Neural progenitor cell (in vitro differentiated cells): ENCODE measurements around the gene ST7. TPM values are rescaled to one million over a fixed set of nuclear protein-coding genes. Genes with fewer than 3 reads are reported as not detected.

Source experiments
- DNase-seq: peaks from one replicate; pipeline ENCODE4 v3.0.0-alpha.2; 2016; ENCODE audit warnings: low spot score
- H2AFZ ChIP-seq: fragments of 200-600 bp; sonication (generic); replicated peaks from 2 replicates; pipeline ENCODE4 v1.6.1; 2016; ENCODE audit warnings: antibody characterized with exemption
- H3F3A ChIP-seq: fragments of 200-600 bp; sonication (generic); 2 replicates; pipeline ENCODE4 v1.6.1; 2016; ENCODE audit warnings: antibody characterized with exemption, low read depth
- H3K27ac ChIP-seq: fragments of 200-600 bp; sonication (generic); 2 replicates; pipeline ENCODE4 v1.5.1; 2016; ENCODE audit warnings: mild to moderate bottlenecking
- H3K27me3 ChIP-seq: fragments of 200-600 bp; sonication (generic); 2 replicates; pipeline ENCODE4 v1.6.1; 2016; ENCODE audit warnings: mild to moderate bottlenecking, moderate library complexity
- H3K36me3 ChIP-seq: fragments of 200-600 bp; sonication (generic); 2 replicates; pipeline ENCODE4 v1.5.1; 2016
- H3K4me1 ChIP-seq: fragments of 200-600 bp; sonication (generic); 2 replicates; pipeline ENCODE4 v1.6.1; 2016; ENCODE audit warnings: mixed run types
- H3K4me2 ChIP-seq: fragments of 200-600 bp; sonication (generic); 2 replicates; pipeline ENCODE4 v1.6.1; 2016
- H3K4me3 ChIP-seq: fragments of 200-600 bp; sonication (generic); 2 replicates; pipeline ENCODE4 v1.5.1; 2016
- H3K79me2 ChIP-seq: fragments of 200-600 bp; sonication (generic); 2 replicates; pipeline ENCODE4 v1.6.1; 2016; ENCODE audit warnings: low read depth
- H3K9ac ChIP-seq: fragments of 200-600 bp; sonication (generic); 2 replicates; pipeline ENCODE4 v1.6.1; 2016
- H3K9me3 ChIP-seq: fragments of 200-600 bp; sonication (generic); 2 replicates; pipeline ENCODE4 v1.5.1; 2016; ENCODE audit warnings: low read depth
- H4K20me1 ChIP-seq: fragments of 200-600 bp; sonication (generic); 2 replicates; pipeline ENCODE4 v1.6.1; 2016; ENCODE audit warnings: low read depth
- H3K27ac Mint-ChIP-seq: 3 replicates; pipeline ENCODE4 v1.8.0; 2021; ENCODE audit warnings: mixed read lengths
- H3K27me3 Mint-ChIP-seq: 2 replicates; pipeline ENCODE4 v1.8.0; 2022; ENCODE audit warnings: low read depth, mild to moderate bottlenecking, inconsistent platforms, moderate library complexity, mixed read lengths; ENCODE audit not compliant: insufficient read depth
- H3K36me3 Mint-ChIP-seq: 3 replicates; pipeline ENCODE4 v1.8.0; 2021; ENCODE audit warnings: mixed read lengths
- H3K4me1 Mint-ChIP-seq: 3 replicates; pipeline ENCODE4 v1.8.0; 2021; ENCODE audit warnings: mixed read lengths
- H3K4me3 Mint-ChIP-seq: 3 replicates; pipeline ENCODE4 v1.8.0; 2021; ENCODE audit warnings: mild to moderate bottlenecking, moderate library complexity, mixed read lengths
- H3K9me3 Mint-ChIP-seq: 3 replicates; pipeline ENCODE4 v1.8.0; 2020; ENCODE audit warnings: mixed read lengths
- CTCF ChIP-seq: fragments of 200-600 bp; sonication (generic); IDR thresholded peaks from 2 replicates; pipeline ENCODE4 v1.5.1; 2017; ENCODE audit warnings: antibody characterized with exemption, mild to moderate bottlenecking
- EZH2 ChIP-seq: fragments of 200-600 bp; sonication (generic); IDR thresholded peaks from 2 replicates; pipeline ENCODE4 v1.6.1; 2017; ENCODE audit warnings: antibody characterized with exemption, mild to moderate bottlenecking, moderate library complexity
- EZH2phosphoT487 ChIP-seq: fragments of 200-600 bp; sonication (generic); IDR thresholded peaks from 2 replicates; pipeline ENCODE4 v1.6.1; 2017; ENCODE audit warnings: antibody characterized with exemption
- total RNA-seq: library from RNA; depleted of rRNA; stranded (reverse); fragments of >200 nt; gene quantifications from 2 replicates; pipeline ENCODE4 v1.2.3, GENCODE V29; 2015; ENCODE audit warnings: low replicate concordance

ST7 gene
- total RNA-seq = 5.8 and 6.7 TPM in 2 replicates

- H3K9me3 ChIP-seq = no peaks in the 10 kb centered on the region
- H3K36me3 ChIP-seq = no peaks in the 10 kb centered on the region
- Mint-ChIP-seq H3K27ac (peak within 1 kb of the TSS; percentile 99), H3K9me3 (no peaks in the 10 kb centered on the region), H3K4me1 (peaks cover 22% of the 10 kb centered on the region), H3K4me3 (peak within 1 kb of the TSS; percentile 99), H3K27me3 (no peaks in the 10 kb centered on the region), H3K36me3 (no peaks in the 10 kb centered on the region)
- H3F3A ChIP-seq = peaks cover 18% of the 10 kb centered on the region
- peak within 1 kb of the TSS; percentile 96 for H3K4me3 ChIP-seq
- no peaks in the 10 kb centered on the region for H3K27me3 ChIP-seq
- DNase-seq = peak; percentile 81
- peak within 1 kb of the TSS; percentile 95 for H2AFZ ChIP-seq
- no peak for TF ChIP-seq EZH2phosphoT487
- TF ChIP-seq EZH2 = peak; percentile 12
- peak within 1 kb of the TSS; percentile 67 for H3K9ac ChIP-seq
- H4K20me1 ChIP-seq = no peaks in the 10 kb centered on the region
- peak within 1 kb of the TSS; percentile 79 for H3K27ac ChIP-seq
- peaks cover 13% of the 10 kb centered on the region for H3K4me1 ChIP-seq
- H3K4me2 ChIP-seq = peak within 1 kb of the TSS; percentile 90
- H3K79me2 ChIP-seq = no peaks in the 10 kb centered on the region
These were observed at the start of gene ST7 for GRCh38 chr7:116953372-116953905. Gene ST7 (plus strand): TSS chr7:116953501. CDS start chr7:116953541, 40 bp downstream.

- no peaks in the 10 kb centered on the region for H3K27me3 Mint-ChIP-seq
These were observed 46.9 kb upstream of the ST7 start for GRCh38 chr7:116906391-116906790.

GRCh38 chr7:116910383-116910782 lies 42.9 kb upstream of the ST7 start:
- Histone ChIP-seq H3K4me1 (peaks cover 11% of the 10 kb centered on the region), H3K79me2 (peaks cover 25% of the 10 kb centered on the region), H3K27ac (no peak overlapping the region), H3K9ac (no peak overlapping the region), H3K27me3 (no peaks in the 10 kb centered on the region), H3K4me2 (no peak overlapping the region), H3K9me3 (no peaks in the 10 kb centered on the region), H4K20me1 (no peaks in the 10 kb centered on the region), H3K36me3 (peaks cover 23% of the 10 kb centered on the region), H3K4me3 (no peak overlapping the region), H3F3A (peaks cover 4% of the 10 kb centered on the region), H2AFZ (no peak overlapping the region)
- Mint-ChIP-seq H3K27ac (no peak overlapping the region), H3K36me3 (peaks cover 54% of the 10 kb centered on the region), H3K4me3 (no peak overlapping the region), H3K4me1 (peaks cover 3% of the 10 kb centered on the region), H3K9me3 (peaks cover 3% of the 10 kb centered on the region), H3K27me3 (no peaks in the 10 kb centered on the region)
- no peak for TF ChIP-seq EZH2phosphoT487
- no peak for TF ChIP-seq EZH2
- no peak for TF ChIP-seq CTCF
- no peak for DNase-seq

More at GRCh38 chr7:116906391-116906790, 46.9 kb upstream of the ST7 start:
- peaks cover 30% of the 10 kb centered on the region for H3F3A ChIP-seq
- H3K36me3 Mint-ChIP-seq = peaks cover 33% of the 10 kb centered on the region
- H3K4me2 ChIP-seq = peak overlapping the region; percentile 61
- no peak overlapping the region for H3K4me3 ChIP-seq
- no peak overlapping the region for H3K27ac Mint-ChIP-seq
- H3K79me2 ChIP-seq = peaks cover 35% of the 10 kb centered on the region
- H2AFZ ChIP-seq = no peak overlapping the region
- no peaks in the 10 kb centered on the region for H3K27me3 ChIP-seq
- no peak overlapping the region for H3K4me3 Mint-ChIP-seq
- no peak overlapping the region for H3K27ac ChIP-seq
- TF ChIP-seq CTCF (no peak), EZH2 (no peak), EZH2phosphoT487 (no peak)
- no peaks in the 10 kb centered on the region for H4K20me1 ChIP-seq
- H3K4me1 ChIP-seq = peaks cover 31% of the 10 kb centered on the region
- H3K9me3 Mint-ChIP-seq = peaks cover 1% of the 10 kb centered on the region
- H3K9ac ChIP-seq = no peak overlapping the region
- no peaks in the 10 kb centered on the region for H3K9me3 ChIP-seq
- H3K4me1 Mint-ChIP-seq = peaks cover 9% of the 10 kb centered on the region
- no peak for DNase-seq
- H3K36me3 ChIP-seq = peaks cover 5% of the 10 kb centered on the region

GRCh38 chr7:116911801-116912200 lies 41.5 kb upstream of the ST7 start:
- Histone ChIP-seq H3F3A (no peaks in the 10 kb centered on the region), H3K79me2 (peaks cover 11% of the 10 kb centered on the region), H2AFZ (no peak overlapping the region), H3K27ac (no peak overlapping the region), H3K27me3 (no peaks in the 10 kb centered on the region), H3K4me2 (no peak overlapping the region), H3K9ac (no peak overlapping the region), H3K9me3 (no peaks in the 10 kb centered on the region), H4K20me1 (no peaks in the 10 kb centered on the region), H3K36me3 (peaks cover 31% of the 10 kb centered on the region), H3K4me3 (no peak overlapping the region), H3K4me1 (no peaks in the 10 kb centered on the region)
- H3K4me3 Mint-ChIP-seq = no peak overlapping the region
- no peaks in the 10 kb centered on the region for H3K4me1 Mint-ChIP-seq
- peaks cover 3% of the 10 kb centered on the region for H3K9me3 Mint-ChIP-seq
- DNase-seq = no peak
- no peaks in the 10 kb centered on the region for H3K27me3 Mint-ChIP-seq
- no peak overlapping the region for H3K27ac Mint-ChIP-seq
- H3K36me3 Mint-ChIP-seq = peaks cover 49% of the 10 kb centered on the region
- TF ChIP-seq CTCF (no peak), EZH2 (no peak), EZH2phosphoT487 (no peak)
